ENCODE results near the gene CDX1. TPM values are rescaled to one million over a fixed set of nuclear protein-coding genes. Genes with fewer than 3 reads are reported as not detected.

CDX1 gene
- total RNA-seq, 2 experiments from 2014 or later: not detected

GRCh38 chr5:150158170-150158949 is 8.2 kb upstream of the CDX1 start:
- CTCF ChIA-PET: interaction anchor here (7.3 kb wide), 1 partner anchor 60 kb away, joined by 47 read pairs; no protein-coding TSS in a partner anchor

GRCh38 chr5:150159031-150159430 is 7.5 kb upstream of the CDX1 start:
- Mint-ChIP-seq H3K4me3 (no peak overlapping the region), H3K27ac (no peak overlapping the region), H3K4me1 (ENCODE audit: low read depth) (peaks cover 8% of the 10 kb centered on the region), H3K9me3 (no peaks in the 10 kb centered on the region), H3K27me3 (peaks cover 8% of the 10 kb centered on the region), H3K36me3 (ENCODE audit: low read depth) (no peaks in the 10 kb centered on the region)
- ATAC-seq (no peak), DNase-seq (no peak)
- CTCF ChIA-PET: interaction anchor here (1.1 to 7.3 kb wide), 2 partner anchors 59 to 67 kb away, joined by 3 to 47 read pairs; no protein-coding TSS in a partner anchor
- POLR2A ChIA-PET: interaction anchor here (1.6 kb wide), 1 partner anchor 17 kb away, joined by 3 read pairs; no protein-coding TSS in a partner anchor
- TF ChIP-seq, protein P1, sequence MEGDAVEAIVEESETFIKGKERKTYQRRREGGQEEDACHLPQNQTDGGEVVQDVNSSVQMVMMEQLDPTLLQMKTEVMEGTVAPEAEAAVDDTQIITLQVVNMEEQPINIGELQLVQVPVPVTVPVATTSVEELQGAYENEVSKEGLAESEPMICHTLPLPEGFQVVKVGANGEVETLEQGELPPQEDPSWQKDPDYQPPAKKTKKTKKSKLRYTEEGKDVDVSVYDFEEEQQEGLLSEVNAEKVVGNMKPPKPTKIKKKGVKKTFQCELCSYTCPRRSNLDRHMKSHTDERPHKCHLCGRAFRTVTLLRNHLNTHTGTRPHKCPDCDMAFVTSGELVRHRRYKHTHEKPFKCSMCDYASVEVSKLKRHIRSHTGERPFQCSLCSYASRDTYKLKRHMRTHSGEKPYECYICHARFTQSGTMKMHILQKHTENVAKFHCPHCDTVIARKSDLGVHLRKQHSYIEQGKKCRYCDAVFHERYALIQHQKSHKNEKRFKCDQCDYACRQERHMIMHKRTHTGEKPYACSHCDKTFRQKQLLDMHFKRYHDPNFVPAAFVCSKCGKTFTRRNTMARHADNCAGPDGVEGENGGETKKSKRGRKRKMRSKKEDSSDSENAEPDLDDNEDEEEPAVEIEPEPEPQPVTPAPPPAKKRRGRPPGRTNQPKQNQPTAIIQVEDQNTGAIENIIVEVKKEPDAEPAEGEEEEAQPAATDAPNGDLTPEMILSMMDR (IDR thresholded peaks at IDR 0.05): no peak
- intact Hi-C loops (cut with micrococcal nuclease): no loop called here

More at GRCh38 chr5:150158170-150158949, 8.2 kb upstream of the CDX1 start:
- DNase-seq (no peak), ATAC-seq (no peak)
- no peak overlapping the region for H3K4me3 Mint-ChIP-seq
- TF ChIP-seq, protein P1 (IDR thresholded peaks at IDR 0.05): no peak
- peaks cover 8% of the 10 kb centered on the region for H3K4me1 Mint-ChIP-seq (ENCODE audit: low read depth)
- POLR2A ChIA-PET: interaction anchor here (1.6 kb wide), 1 partner anchor 17 kb away, joined by 3 read pairs; no protein-coding TSS in a partner anchor
- intact Hi-C loops (cut with micrococcal nuclease): no loop called here
- peaks cover 10% of the 10 kb centered on the region for H3K27me3 Mint-ChIP-seq
- H3K9me3 Mint-ChIP-seq: no peaks in the 10 kb centered on the region
- no peaks in the 10 kb centered on the region for H3K36me3 Mint-ChIP-seq (ENCODE audit: low read depth)
- H3K27ac Mint-ChIP-seq: no peak overlapping the region

DNA sequence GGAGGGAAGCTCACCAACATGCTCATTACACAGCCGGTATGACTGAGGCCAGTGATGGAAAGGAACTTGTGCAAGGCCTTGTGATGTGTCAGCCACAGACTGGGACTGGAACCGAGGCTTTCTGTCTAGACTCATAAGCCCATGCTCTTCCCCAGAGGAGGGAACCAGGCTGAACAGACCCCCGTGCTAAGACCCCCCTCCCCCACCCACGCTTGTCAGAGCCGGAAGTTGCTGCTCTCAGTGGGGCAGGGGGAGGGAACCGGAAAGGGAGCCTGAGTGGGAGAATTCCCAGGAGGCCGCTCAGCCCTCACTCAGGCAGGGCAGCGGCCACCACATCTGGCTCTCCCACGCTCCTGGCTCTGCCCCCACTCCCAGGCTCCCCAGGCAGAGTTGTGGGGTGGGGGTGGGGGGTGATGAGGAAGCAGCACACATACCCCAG is 6.8 kb upstream of the CDX1 start:
- Mint-ChIP-seq H3K9me3 (no peaks in the 10 kb centered on the region), H3K4me1 (ENCODE audit: low read depth) (peaks cover 8% of the 10 kb centered on the region), H3K27me3 (peaks cover 6% of the 10 kb centered on the region), H3K4me3 (no peak overlapping the region), H3K27ac (no peak overlapping the region), H3K36me3 (ENCODE audit: low read depth) (no peaks in the 10 kb centered on the region)
- DNase-seq: no peak
- CTCF ChIA-PET: interaction anchor here (1.1 to 7.3 kb wide), 2 partner anchors 58 to 66 kb away, joined by 3 to 47 read pairs; no protein-coding TSS in a partner anchor
- intact Hi-C loops (cut with micrococcal nuclease): no loop called here
- TF ChIP-seq, protein P1 (IDR thresholded peaks at IDR 0.05): no peak
- no peak for ATAC-seq
- POLR2A ChIA-PET: no interaction called here

DNA sequence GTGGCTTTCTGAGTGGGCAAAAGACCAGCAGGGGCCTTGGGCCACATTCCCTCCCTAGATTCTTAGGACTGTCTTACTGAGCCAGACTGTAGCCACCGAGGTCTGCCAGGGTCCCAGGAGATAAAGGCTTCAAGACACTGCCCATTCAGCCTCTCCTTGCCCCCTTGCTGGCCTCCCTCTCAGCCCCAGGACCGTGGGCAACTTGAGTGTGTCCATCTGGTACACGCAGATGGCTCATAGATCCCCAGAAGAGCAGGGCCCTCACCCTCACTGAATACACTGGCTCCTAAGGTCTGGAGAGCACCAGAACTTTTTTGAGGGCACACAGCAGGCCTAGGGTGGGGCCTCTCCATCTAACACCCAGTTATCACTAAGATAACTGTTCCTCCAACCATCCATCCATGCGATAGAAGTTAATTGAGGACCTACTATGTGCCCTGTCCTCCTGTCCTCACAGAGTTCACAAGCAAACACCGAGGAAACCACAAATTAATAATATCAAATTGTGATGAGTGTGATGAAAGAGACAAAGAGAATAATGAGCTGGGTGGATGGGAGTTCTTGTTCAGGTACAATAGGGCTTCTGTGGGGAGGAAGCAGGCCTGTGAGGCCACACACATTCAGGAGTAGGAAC is 6.0 kb upstream of the CDX1 start:
- no peaks in the 10 kb centered on the region for H3K9me3 Mint-ChIP-seq
- H3K27me3 Mint-ChIP-seq: peaks cover 6% of the 10 kb centered on the region
- ChIA-PET POLR2A (no interaction called here), CTCF (interaction anchor here (0.8 to 7.3 kb wide), 2 partner anchors 46 to 58 kb away, joined by 3 to 47 read pairs; no protein-coding TSS in a partner anchor)
- no peak overlapping the region for H3K4me3 Mint-ChIP-seq
- DNase-seq: no peak
- ATAC-seq: no peak
- TF ChIP-seq, protein P1 (IDR thresholded peaks at IDR 0.05): no peak
- no peak overlapping the region for H3K27ac Mint-ChIP-seq
- peaks cover 6% of the 10 kb centered on the region for H3K4me1 Mint-ChIP-seq (ENCODE audit: low read depth)
- intact Hi-C loops (cut with micrococcal nuclease): loop anchor here (1.0 kb wide), 1 partner anchor 58 kb away; no protein-coding TSS in a partner anchor
- H3K36me3 Mint-ChIP-seq (ENCODE audit: low read depth): no peaks in the 10 kb centered on the region
